ENCODE data around the gene CBLC.

DNA sequence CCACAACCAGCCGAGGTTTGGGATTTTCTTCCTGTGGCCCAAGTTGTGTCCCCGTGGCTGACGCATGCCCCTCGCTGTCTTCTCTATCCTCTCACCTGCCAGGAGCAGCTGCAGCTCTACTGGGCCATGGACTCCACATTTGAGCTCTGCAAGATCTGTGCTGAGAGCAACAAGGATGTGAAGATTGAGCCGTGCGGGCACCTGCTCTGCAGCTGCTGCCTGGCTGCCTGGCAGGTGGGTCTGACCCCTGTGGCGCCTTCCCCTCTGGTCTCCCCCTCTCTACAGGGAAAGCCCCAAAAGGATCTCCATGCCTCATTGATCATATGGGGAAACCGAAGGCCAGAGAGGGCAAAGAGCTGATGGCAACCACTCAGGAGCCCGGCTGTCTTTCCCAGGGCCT, 14.6 kb downstream of the CBLC start:
- no peak for TF ChIP-seq POLR2A (IDR thresholded peaks at IDR 0.05; ENCODE audit: low read depth, low read length)
- no peak for TF ChIP-seq POLR2AphosphoS5 (IDR thresholded peaks at IDR 0.05; ENCODE audit: low read depth, low read length)
- TF ChIP-seq TAF1 (IDR thresholded peaks at IDR 0.05; ENCODE audit: borderline replicate concordance, low read depth, low read length), result no peak

Data from GM12892 (cell line).